ENCODE measurements around the gene ARHGAP24.
A peak's percentile ranks its signal among the peaks of the same experiment; 100 is the strongest.

Gene ARHGAP24

GRCh38 chr4:85928775-85929591 lies 454.0 kb downstream of the ARHGAP24 start:
- Histone ChIP-seq H3K9me3 (replicated peaks; ENCODE audit: low read length) (no peaks in the 10 kb centered on the region), H3K4me1 (ENCODE audit: control insufficient read depth, insufficient read depth, low read length) (peaks cover 19% of the 10 kb centered on the region), H3K4me3 (ENCODE audit: low read length) (no peak overlapping the region), H3K9ac (ENCODE audit: low read depth, low read length) (no peak overlapping the region), H3K27me3 (ENCODE audit: control insufficient read depth, insufficient read depth, low read length) (no peaks in the 10 kb centered on the region), H3K4me2 (ENCODE audit: low read length) (no peak overlapping the region), H3K36me3 (ENCODE audit: insufficient read depth, low read length) (no peaks in the 10 kb centered on the region)

GRCh38 chr4:85929961-85930665 lies 455.2 kb downstream of the ARHGAP24 start:
- peaks cover 19% of the 10 kb centered on the region for H3K4me1 ChIP-seq (ENCODE audit: control insufficient read depth, insufficient read depth, low read length)

GRCh38 chr4:85932500-85933290 lies 457.7 kb downstream of the ARHGAP24 start:
- Histone ChIP-seq H3K4me2 (ENCODE audit: low read length) (no peak overlapping the region), H3K27me3 (ENCODE audit: control insufficient read depth, insufficient read depth, low read length) (no peaks in the 10 kb centered on the region), H3K36me3 (ENCODE audit: insufficient read depth, low read length) (no peaks in the 10 kb centered on the region), H3K9me3 (replicated peaks; ENCODE audit: low read length) (no peaks in the 10 kb centered on the region), H3K4me1 (ENCODE audit: control insufficient read depth, insufficient read depth, low read length) (peaks cover 19% of the 10 kb centered on the region), H3K9ac (ENCODE audit: low read depth, low read length) (no peak overlapping the region), H3K4me3 (ENCODE audit: low read length) (no peak overlapping the region)

More at GRCh38 chr4:85929961-85930665, 455.2 kb downstream of the ARHGAP24 start:
- Histone ChIP-seq H3K9ac (ENCODE audit: low read depth, low read length) (no peak overlapping the region), H3K9me3 (replicated peaks; ENCODE audit: low read length) (no peaks in the 10 kb centered on the region), H3K36me3 (ENCODE audit: insufficient read depth, low read length) (no peaks in the 10 kb centered on the region), H3K27me3 (ENCODE audit: control insufficient read depth, insufficient read depth, low read length) (no peaks in the 10 kb centered on the region), H3K4me2 (ENCODE audit: low read length) (peak overlapping the region; percentile 44), H3K4me3 (ENCODE audit: low read length) (no peak overlapping the region)

- Histone ChIP-seq H3K4me1 (ENCODE audit: control insufficient read depth, insufficient read depth, low read length) (peaks cover 19% of the 10 kb centered on the region), H3K4me3 (ENCODE audit: low read length) (no peak overlapping the region), H3K9me3 (replicated peaks; ENCODE audit: low read length) (no peaks in the 10 kb centered on the region)
These were observed 458.3 kb downstream of the ARHGAP24 start for GRCh38 chr4:85933291-85933640.

GRCh38 chr4:85937507-85937906 lies 462.6 kb downstream of the ARHGAP24 start:
- Histone ChIP-seq H3K27me3 (ENCODE audit: control insufficient read depth, insufficient read depth, low read length) (no peaks in the 10 kb centered on the region), H3K4me3 (ENCODE audit: low read length) (no peak overlapping the region), H3K9ac (ENCODE audit: low read depth, low read length) (no peak overlapping the region)

More at GRCh38 chr4:85933291-85933640, 458.3 kb downstream of the ARHGAP24 start:
- H3K4me2 ChIP-seq (ENCODE audit: low read length) = no peak overlapping the region
- no peaks in the 10 kb centered on the region for H3K27me3 ChIP-seq (ENCODE audit: control insufficient read depth, insufficient read depth, low read length)
- no peak overlapping the region for H3K9ac ChIP-seq (ENCODE audit: low read depth, low read length)
- no peaks in the 10 kb centered on the region for H3K36me3 ChIP-seq (ENCODE audit: insufficient read depth, low read length)

GRCh38 chr4:85938062-85938461 lies 463.1 kb downstream of the ARHGAP24 start:
- Histone ChIP-seq H3K9me3 (replicated peaks; ENCODE audit: low read length) (no peaks in the 10 kb centered on the region), H3K4me3 (ENCODE audit: low read length) (no peak overlapping the region), H3K27me3 (ENCODE audit: control insufficient read depth, insufficient read depth, low read length) (no peaks in the 10 kb centered on the region), H3K36me3 (ENCODE audit: insufficient read depth, low read length) (no peaks in the 10 kb centered on the region), H3K9ac (ENCODE audit: low read depth, low read length) (no peak overlapping the region), H3K4me1 (ENCODE audit: control insufficient read depth, insufficient read depth, low read length) (no peaks in the 10 kb centered on the region), H3K4me2 (ENCODE audit: low read length) (no peak overlapping the region)

More at GRCh38 chr4:85937507-85937906, 462.6 kb downstream of the ARHGAP24 start:
- H3K9me3 ChIP-seq (replicated peaks; ENCODE audit: low read length) = no peaks in the 10 kb centered on the region
- H3K4me1 ChIP-seq (ENCODE audit: control insufficient read depth, insufficient read depth, low read length) = no peaks in the 10 kb centered on the region
- no peak overlapping the region for H3K4me2 ChIP-seq (ENCODE audit: low read length)
- no peaks in the 10 kb centered on the region for H3K36me3 ChIP-seq (ENCODE audit: insufficient read depth, low read length)

GRCh38 chr4:85938902-85939301 lies 464.0 kb downstream of the ARHGAP24 start:
- Histone ChIP-seq H3K27me3 (ENCODE audit: control insufficient read depth, insufficient read depth, low read length) (no peaks in the 10 kb centered on the region), H3K9me3 (replicated peaks; ENCODE audit: low read length) (no peaks in the 10 kb centered on the region), H3K4me2 (ENCODE audit: low read length) (no peak overlapping the region), H3K4me1 (ENCODE audit: control insufficient read depth, insufficient read depth, low read length) (no peaks in the 10 kb centered on the region), H3K36me3 (ENCODE audit: insufficient read depth, low read length) (no peaks in the 10 kb centered on the region), H3K4me3 (ENCODE audit: low read length) (no peak overlapping the region), H3K9ac (ENCODE audit: low read depth, low read length) (no peak overlapping the region)

- H3K27me3 ChIP-seq (ENCODE audit: control insufficient read depth, insufficient read depth, low read length) = no peaks in the 10 kb centered on the region
- no peaks in the 10 kb centered on the region for H3K36me3 ChIP-seq (ENCODE audit: insufficient read depth, low read length)
- no peaks in the 10 kb centered on the region for H3K4me1 ChIP-seq (ENCODE audit: control insufficient read depth, insufficient read depth, low read length)
- H3K9ac ChIP-seq (ENCODE audit: low read depth, low read length) = no peak overlapping the region
- no peak overlapping the region for H3K4me2 ChIP-seq (ENCODE audit: low read length)
- H3K9me3 ChIP-seq (replicated peaks; ENCODE audit: low read length) = no peaks in the 10 kb centered on the region
- H3K4me3 ChIP-seq (ENCODE audit: low read length) = no peak overlapping the region
These were observed 464.6 kb downstream of the ARHGAP24 start for GRCh38 chr4:85939595-85939994.

- Histone ChIP-seq H3K27me3 (ENCODE audit: control insufficient read depth, insufficient read depth, low read length) (no peaks in the 10 kb centered on the region), H3K9me3 (replicated peaks; ENCODE audit: low read length) (no peaks in the 10 kb centered on the region), H3K36me3 (ENCODE audit: insufficient read depth, low read length) (no peaks in the 10 kb centered on the region), H3K4me3 (ENCODE audit: low read length) (no peak overlapping the region), H3K4me1 (ENCODE audit: control insufficient read depth, insufficient read depth, low read length) (no peaks in the 10 kb centered on the region), H3K4me2 (ENCODE audit: low read length) (no peak overlapping the region), H3K9ac (ENCODE audit: low read depth, low read length) (no peak overlapping the region)
These were observed 465.2 kb downstream of the ARHGAP24 start for GRCh38 chr4:85940151-85940550.

GRCh38 chr4:85942107-85942506 lies 467.2 kb downstream of the ARHGAP24 start:
- H3K36me3 ChIP-seq (ENCODE audit: insufficient read depth, low read length) = no peaks in the 10 kb centered on the region
- no peak overlapping the region for H3K4me3 ChIP-seq (ENCODE audit: low read length)
- H3K4me2 ChIP-seq (ENCODE audit: low read length) = no peak overlapping the region
- H3K9me3 ChIP-seq (replicated peaks; ENCODE audit: low read length) = no peaks in the 10 kb centered on the region
- H3K4me1 ChIP-seq (ENCODE audit: control insufficient read depth, insufficient read depth, low read length) = no peaks in the 10 kb centered on the region
- no peak overlapping the region for H3K9ac ChIP-seq (ENCODE audit: low read depth, low read length)
- no peaks in the 10 kb centered on the region for H3K27me3 ChIP-seq (ENCODE audit: control insufficient read depth, insufficient read depth, low read length)

- Histone ChIP-seq H3K36me3 (ENCODE audit: insufficient read depth, low read length) (no peaks in the 10 kb centered on the region), H3K27me3 (ENCODE audit: control insufficient read depth, insufficient read depth, low read length) (no peaks in the 10 kb centered on the region), H3K9me3 (replicated peaks; ENCODE audit: low read length) (no peaks in the 10 kb centered on the region), H3K4me2 (ENCODE audit: low read length) (no peak overlapping the region), H3K4me1 (ENCODE audit: control insufficient read depth, insufficient read depth, low read length) (no peaks in the 10 kb centered on the region), H3K4me3 (ENCODE audit: low read length) (no peak overlapping the region), H3K9ac (ENCODE audit: low read depth, low read length) (no peak overlapping the region)
These were observed 471.9 kb downstream of the ARHGAP24 start for GRCh38 chr4:85946821-85947220.

Data from skeletal muscle satellite cell (primary cell).